ENCODE measurements around the gene SLC27A3. TPM values are rescaled to one million over a fixed set of nuclear protein-coding genes. Genes with fewer than 3 reads are reported as not detected.

The SLC27A3 gene
- total RNA-seq, 1 donor from 2014 or later: 99.6 TPM

GRCh38 chr1:153776845-153777370 lies 1.7 kb downstream of the SLC27A3 start:
- peak overlapping the region; percentile 88 for H3K4me3 ChIP-seq

GRCh38 chr1:153777648-153778047 lies 2.4 kb downstream of the SLC27A3 start:
- intact Hi-C loops (cut with DNase I): no loop called here
- no peak for TF ChIP-seq CTCF (IDR thresholded peaks at IDR 0.05)
- Histone ChIP-seq H3K4me3 (peak overlapping the region; percentile 88), H3K27me3 (ENCODE audit: low read depth) (no peaks in the 10 kb centered on the region), H3K27ac (peak overlapping the region; percentile 24), H3K4me1 (peaks cover 72% of the 10 kb centered on the region), H3K9me3 (no peaks in the 10 kb centered on the region), H3K36me3 (peaks cover 16% of the 10 kb centered on the region)
- ATAC-seq (peak in 1 of 2 donors; percentile 18), DNase-seq (peak; percentile 65)

More at GRCh38 chr1:153776845-153777370, 1.7 kb downstream of the SLC27A3 start:
- ATAC-seq (no peak), DNase-seq (no peak)
- H3K27me3 ChIP-seq (ENCODE audit: low read depth): no peaks in the 10 kb centered on the region
- peaks cover 23% of the 10 kb centered on the region for H3K36me3 ChIP-seq
- TF ChIP-seq CTCF (IDR thresholded peaks at IDR 0.05): no peak
- H3K27ac ChIP-seq: peak overlapping the region; percentile 89
- H3K9me3 ChIP-seq: no peaks in the 10 kb centered on the region
- intact Hi-C loops (cut with DNase I): no loop called here
- peaks cover 74% of the 10 kb centered on the region for H3K4me1 ChIP-seq

- no peak for TF ChIP-seq CTCF (IDR thresholded peaks at IDR 0.05)
- Histone ChIP-seq H3K27ac (peak overlapping the region; percentile 24), H3K27me3 (ENCODE audit: low read depth) (no peaks in the 10 kb centered on the region), H3K9me3 (no peaks in the 10 kb centered on the region), H3K36me3 (peaks cover 10% of the 10 kb centered on the region), H3K4me3 (peak overlapping the region; percentile 88), H3K4me1 (peaks cover 70% of the 10 kb centered on the region)
- no peak for ATAC-seq
- no peak for DNase-seq
- intact Hi-C loops (cut with DNase I): no loop called here
These were observed 3.0 kb downstream of the SLC27A3 start for GRCh38 chr1:153778051-153778823.

GRCh38 chr1:153778824-153779519 lies 3.8 kb downstream of the SLC27A3 start:
- Histone ChIP-seq H3K36me3 (peaks cover 6% of the 10 kb centered on the region), H3K27ac (no peak overlapping the region), H3K9me3 (no peaks in the 10 kb centered on the region), H3K4me3 (no peak overlapping the region), H3K27me3 (ENCODE audit: low read depth) (no peaks in the 10 kb centered on the region), H3K4me1 (peaks cover 66% of the 10 kb centered on the region)
- ATAC-seq: no peak
- intact Hi-C loops (cut with DNase I): no loop called here
- no peak for DNase-seq
- TF ChIP-seq CTCF (IDR thresholded peaks at IDR 0.05): no peak

GRCh38 chr1:153779781-153780541 lies 4.8 kb downstream of the SLC27A3 start:
- Histone ChIP-seq H3K27me3 (ENCODE audit: low read depth) (no peaks in the 10 kb centered on the region), H3K27ac (peak overlapping the region; percentile 24), H3K4me1 (peaks cover 58% of the 10 kb centered on the region), H3K9me3 (no peaks in the 10 kb centered on the region), H3K36me3 (peaks cover 6% of the 10 kb centered on the region), H3K4me3 (no peak overlapping the region)
- intact Hi-C loops (cut with DNase I): no loop called here
- DNase-seq (peak; percentile 32), ATAC-seq (no peak)
- TF ChIP-seq CTCF (IDR thresholded peaks at IDR 0.05): no peak
